ENCODE data around the gene OBP2B.

Gene OBP2B

DNA sequence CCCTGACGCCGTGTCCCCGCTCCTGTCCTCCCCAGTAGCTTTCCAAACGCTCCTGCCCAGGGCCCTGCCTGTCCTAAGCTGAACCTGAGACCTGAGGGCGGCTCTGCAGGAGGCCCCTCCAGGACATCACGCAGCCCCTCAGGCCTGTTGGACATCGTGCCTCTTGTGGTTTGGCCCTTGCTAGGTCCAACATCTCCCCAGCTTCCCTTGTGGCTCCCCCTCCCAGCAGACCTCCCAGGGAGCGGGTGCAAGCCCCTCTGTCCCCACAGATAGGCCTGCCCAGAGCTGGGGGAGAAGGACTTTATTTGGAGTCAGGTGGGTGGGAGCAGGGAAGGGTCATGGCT is 4.1 kb downstream of the OBP2B start:
- no peak overlapping the region for H3K27ac ChIP-seq
- TF ChIP-seq, protein P1, sequence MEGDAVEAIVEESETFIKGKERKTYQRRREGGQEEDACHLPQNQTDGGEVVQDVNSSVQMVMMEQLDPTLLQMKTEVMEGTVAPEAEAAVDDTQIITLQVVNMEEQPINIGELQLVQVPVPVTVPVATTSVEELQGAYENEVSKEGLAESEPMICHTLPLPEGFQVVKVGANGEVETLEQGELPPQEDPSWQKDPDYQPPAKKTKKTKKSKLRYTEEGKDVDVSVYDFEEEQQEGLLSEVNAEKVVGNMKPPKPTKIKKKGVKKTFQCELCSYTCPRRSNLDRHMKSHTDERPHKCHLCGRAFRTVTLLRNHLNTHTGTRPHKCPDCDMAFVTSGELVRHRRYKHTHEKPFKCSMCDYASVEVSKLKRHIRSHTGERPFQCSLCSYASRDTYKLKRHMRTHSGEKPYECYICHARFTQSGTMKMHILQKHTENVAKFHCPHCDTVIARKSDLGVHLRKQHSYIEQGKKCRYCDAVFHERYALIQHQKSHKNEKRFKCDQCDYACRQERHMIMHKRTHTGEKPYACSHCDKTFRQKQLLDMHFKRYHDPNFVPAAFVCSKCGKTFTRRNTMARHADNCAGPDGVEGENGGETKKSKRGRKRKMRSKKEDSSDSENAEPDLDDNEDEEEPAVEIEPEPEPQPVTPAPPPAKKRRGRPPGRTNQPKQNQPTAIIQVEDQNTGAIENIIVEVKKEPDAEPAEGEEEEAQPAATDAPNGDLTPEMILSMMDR (conservative IDR thresholded peaks at IDR 0.05): no peak
- TF ChIP-seq ZFX (IDR thresholded peaks at IDR 0.05): no peak

DNA sequence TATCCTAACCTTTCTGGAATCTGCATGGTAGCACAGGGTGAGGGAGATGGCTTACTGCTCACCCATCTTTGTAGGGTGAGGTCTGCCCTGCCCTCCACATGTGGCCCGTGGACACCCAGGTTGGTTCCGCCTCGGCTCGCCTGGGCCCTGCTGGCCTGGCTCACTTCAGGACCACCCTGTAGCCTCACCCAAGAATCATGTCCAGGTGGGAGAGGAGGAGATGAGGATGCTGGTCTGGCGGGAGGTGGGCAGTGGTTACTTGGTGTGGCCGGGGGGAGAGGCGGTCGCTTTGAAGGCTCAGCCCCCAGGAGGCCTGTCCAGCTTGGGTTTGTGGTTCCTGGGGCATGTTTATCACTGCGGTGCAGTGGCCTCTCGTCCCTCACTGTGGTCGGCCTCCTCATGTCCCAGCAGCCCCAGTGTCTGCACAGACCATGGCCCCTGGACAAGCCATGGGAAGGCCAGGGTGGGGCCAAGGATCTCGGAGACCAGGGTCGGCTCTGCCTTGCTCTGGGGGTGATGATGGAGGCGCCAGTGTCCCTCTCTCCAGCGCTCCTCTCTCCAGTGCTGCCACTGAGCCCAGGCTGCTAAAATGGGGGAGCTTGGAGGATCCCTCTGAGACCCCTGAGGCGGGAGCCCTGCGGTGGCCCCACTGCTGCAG is 4.6 kb downstream of the OBP2B start:
- H3K27ac ChIP-seq: no peak overlapping the region
- no peak for TF ChIP-seq ZFX (IDR thresholded peaks at IDR 0.05)
- TF ChIP-seq, protein P1 (conservative IDR thresholded peaks at IDR 0.05): no peak

DNA sequence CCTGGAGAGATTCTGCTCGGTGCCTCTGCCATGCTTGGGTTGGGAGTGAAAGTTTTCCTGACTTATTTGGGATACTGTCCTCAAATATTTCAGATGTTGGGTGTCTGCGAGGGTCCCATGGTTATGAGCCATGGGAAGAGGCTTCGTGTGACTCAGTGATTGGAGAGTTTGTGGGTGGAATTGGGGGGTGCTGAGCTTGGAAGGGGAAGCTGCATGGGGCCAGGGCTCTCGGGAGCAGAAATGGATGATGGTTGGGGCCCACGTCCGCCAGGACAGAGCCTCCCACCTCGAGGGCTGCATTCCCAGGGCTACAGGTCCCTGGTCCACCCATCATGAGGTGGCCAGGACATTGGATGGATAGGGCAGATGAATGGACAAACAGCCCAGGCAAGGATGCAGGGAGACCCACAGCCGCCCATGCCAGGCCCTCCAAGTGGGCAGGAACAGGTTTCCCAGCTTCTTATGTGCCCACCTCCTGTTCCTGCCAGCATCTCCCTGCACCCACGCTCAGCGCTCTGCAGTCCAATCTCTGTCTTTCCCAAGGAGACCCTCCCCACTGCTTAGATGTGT is 5.5 kb downstream of the OBP2B start:
- no peak overlapping the region for H3K27ac ChIP-seq
- TF ChIP-seq ZFX (IDR thresholded peaks at IDR 0.05): no peak
- TF ChIP-seq, protein P1 (conservative IDR thresholded peaks at IDR 0.05): no peak

DNA sequence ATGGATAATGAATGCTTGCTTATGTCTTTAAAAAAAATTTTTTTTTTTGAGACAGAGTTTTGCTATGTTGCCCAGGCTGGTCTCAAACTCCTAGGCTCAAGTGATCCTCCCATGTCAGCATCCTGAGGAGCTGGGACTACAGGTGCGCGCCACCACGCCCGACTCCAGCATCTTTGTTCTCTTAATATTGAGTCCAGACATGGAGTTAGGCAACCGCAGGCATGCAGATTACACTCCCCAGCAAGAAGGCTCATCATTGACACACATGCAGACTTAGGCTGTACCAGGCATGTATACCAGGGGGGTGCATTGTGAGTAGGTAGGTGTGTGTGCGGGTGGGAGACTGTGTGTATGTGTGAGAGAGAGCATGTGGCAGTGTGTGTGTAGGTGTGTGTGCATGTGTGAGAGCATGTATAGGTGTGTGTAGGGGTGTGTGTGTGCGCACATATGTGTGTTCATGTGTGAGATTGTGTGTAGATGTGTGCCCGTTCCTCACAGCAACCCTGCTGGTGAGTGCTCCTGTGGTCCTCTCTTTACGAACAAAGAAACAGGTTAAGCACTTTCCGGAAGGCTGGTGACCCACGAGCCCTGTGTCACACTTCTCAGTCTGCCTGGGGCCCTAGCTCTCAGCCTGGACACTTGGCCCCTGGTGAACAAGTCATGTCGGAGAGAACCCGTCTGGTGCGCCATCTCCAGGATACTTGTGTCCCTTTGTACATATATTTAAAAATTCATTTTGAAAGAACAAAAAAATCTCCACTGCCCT is 6.2 kb downstream of the OBP2B start:
- no peak for TF ChIP-seq ZFX (IDR thresholded peaks at IDR 0.05)
- TF ChIP-seq, protein P1 (conservative IDR thresholded peaks at IDR 0.05): no peak
- no peak overlapping the region for H3K27ac ChIP-seq

DNA sequence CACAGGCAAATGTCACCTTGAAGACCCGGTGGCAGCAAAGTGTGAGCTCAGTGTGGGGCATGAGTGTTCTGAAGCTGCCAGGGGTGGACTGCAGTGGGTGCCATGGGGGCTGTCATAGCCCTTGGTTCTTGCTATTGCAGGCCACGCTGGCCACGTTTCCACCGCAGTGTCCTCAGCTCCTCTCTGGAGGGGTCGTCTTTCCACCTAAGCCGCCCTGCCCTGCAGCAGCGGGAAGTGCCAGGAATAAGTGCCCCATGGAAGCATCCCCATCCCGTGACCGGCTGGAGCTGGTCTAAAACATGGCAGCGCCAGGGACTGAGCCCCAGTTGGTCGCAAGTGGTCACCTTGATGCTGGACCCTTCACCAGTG is 6.9 kb downstream of the OBP2B start:
- TF ChIP-seq ZFX (IDR thresholded peaks at IDR 0.05): no peak
- TF ChIP-seq, protein P1 (conservative IDR thresholded peaks at IDR 0.05): no peak
- H3K27ac ChIP-seq: no peak overlapping the region

DNA sequence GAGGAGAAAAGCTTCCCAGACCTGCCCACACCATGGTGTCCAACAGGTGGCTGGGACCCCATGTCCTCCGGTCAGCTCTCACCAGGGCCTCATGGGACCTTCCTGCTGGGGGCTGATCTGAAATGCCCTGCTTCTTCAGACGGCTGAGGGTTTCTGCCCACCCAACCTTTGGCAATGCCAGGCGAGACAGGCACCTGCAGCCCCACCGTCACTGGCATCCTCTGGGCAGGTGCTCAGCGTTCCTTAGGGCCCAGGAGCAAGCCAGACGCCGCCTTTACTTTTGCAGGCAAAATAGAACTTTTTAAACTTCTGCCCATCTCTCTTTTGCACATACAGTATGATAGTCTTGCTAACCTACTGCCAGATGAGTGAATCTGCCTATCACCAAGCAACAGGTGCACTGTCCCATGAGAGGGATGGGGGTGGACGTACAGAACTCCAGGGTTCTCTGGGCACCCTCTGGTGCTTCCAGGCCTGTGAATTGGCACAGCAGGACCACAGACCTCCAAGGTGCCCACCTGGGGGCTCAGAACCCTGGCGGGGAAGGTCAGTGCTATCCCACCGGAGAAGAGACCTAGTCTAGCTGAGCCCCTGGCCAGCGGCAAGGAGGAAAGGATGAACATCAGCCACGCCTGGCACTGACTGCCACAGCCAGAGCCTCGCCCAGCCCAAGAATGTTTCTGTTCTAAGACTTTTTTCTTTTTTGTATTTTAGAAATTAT is 7.5 kb downstream of the OBP2B start:
- H3K27ac ChIP-seq: no peak overlapping the region
- TF ChIP-seq ZFX (IDR thresholded peaks at IDR 0.05): no peak
- TF ChIP-seq, protein P1 (conservative IDR thresholded peaks at IDR 0.05): no peak

GRCh38 chr9:133200631-133201030 is 8.4 kb downstream of the OBP2B start:
- TF ChIP-seq, protein P1 (conservative IDR thresholded peaks at IDR 0.05): no peak
- no peak for TF ChIP-seq ZFX (IDR thresholded peaks at IDR 0.05)

More at GRCh38 chr9:133200631-133201030, 8.4 kb downstream of the OBP2B start:
- H3K27ac ChIP-seq: no peak overlapping the region

Measured in C4-2B (cell line).